OCI-LY7 (cell line): Measurements from ENCODE around the gene CERS6. TPM values are rescaled to one million over a fixed set of nuclear protein-coding genes. Genes with fewer than 3 reads are reported as not detected.

Source experiments
- BruUV-seq: library from RNA; stranded (reverse); fragments of 400-500 nt; replicated peaks from 2 replicates; lab custom pipeline; 2021; lab: Mats Ljungman, UMichigan
- CTCF ChIA-PET: fragments of 300-600 bp; sonication (Branson Sonifier 250); formaldehyde crosslinking; loops from one replicate; lab custom pipeline; 2022; ENCODE audit warnings: antibody characterized with exemption; ENCODE audit not compliant: unreplicated experiment; lab: Charles Lee
- POLR2A ChIA-PET: fragments of 300-600 bp; sonication (Branson Sonifier 250); formaldehyde crosslinking; loops from one replicate; lab custom pipeline; 2022; ENCODE audit warnings: antibody characterized with exemption; lab: Charles Lee
- DNase-seq: peaks from one replicate; pipeline ENCODE4 v3.0.0-alpha.2; 2015; ENCODE audit warnings: low spot score
- H2AFZ ChIP-seq: fragments of 200-600 bp; sonication (generic), shearing (Covaris generic); 2 replicates; pipeline ENCODE4 v1.6.1; 2014; ENCODE audit warnings: mild to moderate bottlenecking, antibody characterized with exemption, low read length, moderate library complexity
- H3K27ac ChIP-seq: fragments of 200-600 bp; sonication (generic); 2 replicates; pipeline ENCODE4 v1.5.1; 2014; ENCODE audit warnings: mixed run types, low read depth, mild to moderate bottlenecking, moderate library complexity, low read length, inconsistent platforms; ENCODE audit not compliant: poor library complexity, severe bottlenecking
- H3K36me3 ChIP-seq: fragments of 200-600 bp; sonication (generic); 2 replicates; pipeline ENCODE4 v1.6.1; 2014; ENCODE audit warnings: mild to moderate bottlenecking, antibody characterized with exemption, low read length, moderate library complexity, mixed read lengths; ENCODE audit not compliant: insufficient read depth
- H3K4me1 ChIP-seq: fragments of 200-600 bp; sonication (generic); 2 replicates; pipeline ENCODE4 v1.5.1; 2014; ENCODE audit warnings: mild to moderate bottlenecking, low read length; ENCODE audit not compliant: insufficient read depth, poor library complexity, severe bottlenecking
- H3K4me2 ChIP-seq: fragments of 200-600 bp; sonication (generic); 2 replicates; pipeline ENCODE4 v1.6.1; 2014; ENCODE audit warnings: mild to moderate bottlenecking, low read length
- H3K4me3 ChIP-seq: fragments of 200-600 bp; sonication (generic); 2 replicates; pipeline ENCODE4 v1.5.1; 2014; ENCODE audit warnings: mild to moderate bottlenecking, low read depth, low read length; ENCODE audit not compliant: poor library complexity, severe bottlenecking
- H3K79me2 ChIP-seq: fragments of 200-600 bp; sonication (generic); 2 replicates; pipeline ENCODE4 v1.6.1; 2016; ENCODE audit warnings: low read depth, mild to moderate bottlenecking, low read length, moderate library complexity, mixed read lengths; ENCODE audit not compliant: insufficient read depth
- H3K9me2 ChIP-seq: fragments of 200-600 bp; sonication (generic); 2 replicates; pipeline ENCODE4 v1.6.1; 2016; ENCODE audit warnings: mild to moderate bottlenecking, low read length, mixed read lengths; ENCODE audit not compliant: insufficient read depth
- H3K9me3 ChIP-seq: fragments of 200-600 bp; sonication (generic); 2 replicates; pipeline ENCODE4 v1.6.1; 2014; ENCODE audit warnings: mild to moderate bottlenecking, mixed run types, low read length, mixed read lengths
- H4K20me1 ChIP-seq: fragments of 200-600 bp; sonication (generic); 2 replicates; pipeline ENCODE4 v1.6.1; 2014; ENCODE audit warnings: mild to moderate bottlenecking, antibody characterized with exemption, low read length, moderate library complexity, mixed read lengths; ENCODE audit not compliant: insufficient read depth
- EZH2phosphoT487 ChIP-seq: fragments of 200-600 bp; sonication (generic); IDR thresholded peaks from 2 replicates; pipeline ENCODE4 v1.6.1; 2018; ENCODE audit warnings: low read depth, borderline replicate concordance, mild to moderate bottlenecking, mixed run types, antibody characterized with exemption, low read length, moderate library complexity, mixed read lengths
- intact Hi-C: fragments of 100-400 bp; cut with micrococcal nuclease; formaldehyde crosslinking; loops from one replicate; pipeline ENCODE4 v1.10.0; 2022; ENCODE audit not compliant: unreplicated experiment
- total RNA-seq, 2 experiments: library from RNA; depleted of rRNA in 1 of 2; stranded (reverse); fragments of >200 nt in 1 of 2; shearing (Covaris generic) in 1 of 2; gene quantifications; 2 replicates each; pipeline ENCODE4 v1.2.3, GENCODE V29; 2014 to 2022
- TF ChIP-seq, protein P1 (sequence below): fragments of 200-600 bp; sonication (generic); conservative IDR thresholded peaks from 2 replicates; pipeline ENCODE4 v1.5.1; 2014; ENCODE audit warnings: mild to moderate bottlenecking, antibody characterized with exemption, low read length, moderate library complexity, mixed read lengths

CERS6 gene
- total RNA-seq, 2 experiments from 2014 or later: 0.04 TPM; not detected in 1

DNA sequence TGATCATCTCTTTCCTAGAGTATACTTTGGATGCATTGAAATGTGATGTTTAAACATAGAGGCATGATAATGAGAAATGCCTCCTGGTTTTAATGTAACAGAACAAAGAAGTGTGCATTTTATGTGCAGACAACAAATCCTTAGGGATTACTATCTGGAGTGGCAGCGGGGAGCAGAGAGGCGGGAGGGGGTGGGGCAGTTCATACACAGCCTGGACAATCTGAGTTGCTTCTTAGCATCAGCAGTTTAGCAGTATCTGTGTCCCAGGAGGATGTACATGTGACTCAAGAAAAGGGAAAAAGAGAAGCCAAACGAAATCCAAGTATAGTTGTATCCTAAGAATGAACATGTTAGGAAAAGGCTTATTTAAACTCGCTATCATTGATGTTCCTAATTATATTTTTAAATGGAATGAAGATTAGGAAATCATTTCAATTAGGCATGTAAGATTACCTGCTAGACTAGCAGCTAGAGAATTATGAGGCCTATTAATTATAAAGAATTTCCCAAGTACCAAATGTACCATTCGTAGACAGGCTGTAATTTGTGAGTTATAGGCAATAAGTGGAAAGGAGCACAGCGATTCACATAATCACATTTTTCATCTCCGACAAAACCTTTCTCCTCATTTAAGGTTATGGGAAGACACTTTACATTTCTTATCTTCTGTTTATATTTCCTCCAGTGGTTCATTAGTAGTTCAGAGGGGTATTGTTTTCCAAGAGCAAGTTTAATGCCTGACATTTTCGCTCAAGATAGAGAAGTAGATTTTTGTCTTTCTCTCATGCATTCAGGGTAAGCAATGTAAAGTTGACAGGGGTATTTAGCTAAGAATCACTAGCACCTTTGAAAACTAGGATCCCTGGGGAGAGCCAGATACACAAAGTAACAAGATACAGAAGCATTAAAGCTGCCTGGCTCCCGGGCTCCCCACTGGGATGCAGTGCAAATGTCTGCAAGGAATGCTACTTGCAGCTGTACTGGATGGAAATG is 205.1 kb downstream of the CERS6 start:
- ChIA-PET POLR2A (no interaction called here), CTCF (no interaction called here)
- H3K36me3 ChIP-seq: no peaks in the 10 kb centered on the region
- H2AFZ ChIP-seq: no peak overlapping the region
- H3K79me2 ChIP-seq: no peaks in the 10 kb centered on the region
- DNase-seq: no peak
- no peak overlapping the region for H3K4me3 ChIP-seq
- no peaks in the 10 kb centered on the region for H3K4me1 ChIP-seq
- no TSS peak for BruUV-seq
- TF ChIP-seq EZH2phosphoT487: no peak
- TF ChIP-seq, protein P1, sequence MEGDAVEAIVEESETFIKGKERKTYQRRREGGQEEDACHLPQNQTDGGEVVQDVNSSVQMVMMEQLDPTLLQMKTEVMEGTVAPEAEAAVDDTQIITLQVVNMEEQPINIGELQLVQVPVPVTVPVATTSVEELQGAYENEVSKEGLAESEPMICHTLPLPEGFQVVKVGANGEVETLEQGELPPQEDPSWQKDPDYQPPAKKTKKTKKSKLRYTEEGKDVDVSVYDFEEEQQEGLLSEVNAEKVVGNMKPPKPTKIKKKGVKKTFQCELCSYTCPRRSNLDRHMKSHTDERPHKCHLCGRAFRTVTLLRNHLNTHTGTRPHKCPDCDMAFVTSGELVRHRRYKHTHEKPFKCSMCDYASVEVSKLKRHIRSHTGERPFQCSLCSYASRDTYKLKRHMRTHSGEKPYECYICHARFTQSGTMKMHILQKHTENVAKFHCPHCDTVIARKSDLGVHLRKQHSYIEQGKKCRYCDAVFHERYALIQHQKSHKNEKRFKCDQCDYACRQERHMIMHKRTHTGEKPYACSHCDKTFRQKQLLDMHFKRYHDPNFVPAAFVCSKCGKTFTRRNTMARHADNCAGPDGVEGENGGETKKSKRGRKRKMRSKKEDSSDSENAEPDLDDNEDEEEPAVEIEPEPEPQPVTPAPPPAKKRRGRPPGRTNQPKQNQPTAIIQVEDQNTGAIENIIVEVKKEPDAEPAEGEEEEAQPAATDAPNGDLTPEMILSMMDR: no peak
- intact Hi-C loops: no loop called here
- no peaks in the 10 kb centered on the region for H3K9me3 ChIP-seq
- no peak overlapping the region for H3K4me2 ChIP-seq
- H4K20me1 ChIP-seq: no peaks in the 10 kb centered on the region
- H3K9me2 ChIP-seq: no peaks in the 10 kb centered on the region
- no peak overlapping the region for H3K27ac ChIP-seq

DNA sequence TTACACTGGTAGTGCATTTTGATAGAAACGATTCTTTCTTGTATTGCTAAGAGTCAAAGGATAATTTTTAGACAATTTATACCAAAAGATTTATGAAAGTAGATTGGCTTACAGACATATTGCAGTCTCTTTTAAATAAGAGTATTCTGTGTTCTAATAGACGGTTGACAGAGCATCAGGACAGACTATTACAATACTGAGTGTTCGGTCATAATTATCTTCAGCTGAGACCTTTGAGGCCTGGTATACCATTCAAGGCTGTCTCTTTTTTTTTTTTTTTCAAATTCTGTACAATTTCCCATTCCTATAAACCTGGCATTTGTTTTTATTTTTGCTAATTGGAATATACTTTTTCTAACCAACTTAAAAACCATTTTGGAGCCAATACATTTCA is 205.8 kb downstream of the CERS6 start:
- Histone ChIP-seq H3K36me3 (no peaks in the 10 kb centered on the region), H3K4me1 (no peaks in the 10 kb centered on the region), H4K20me1 (no peaks in the 10 kb centered on the region), H3K4me3 (no peak overlapping the region), H2AFZ (no peak overlapping the region), H3K9me2 (no peaks in the 10 kb centered on the region), H3K27ac (no peak overlapping the region), H3K9me3 (no peaks in the 10 kb centered on the region), H3K79me2 (no peaks in the 10 kb centered on the region), H3K4me2 (no peak overlapping the region)
- intact Hi-C loops: no loop called here
- CTCF ChIA-PET: no interaction called here
- no peak for TF ChIP-seq EZH2phosphoT487
- TF ChIP-seq, protein P1: no peak
- no TSS peak for BruUV-seq
- POLR2A ChIA-PET: no interaction called here
- DNase-seq: no peak

DNA sequence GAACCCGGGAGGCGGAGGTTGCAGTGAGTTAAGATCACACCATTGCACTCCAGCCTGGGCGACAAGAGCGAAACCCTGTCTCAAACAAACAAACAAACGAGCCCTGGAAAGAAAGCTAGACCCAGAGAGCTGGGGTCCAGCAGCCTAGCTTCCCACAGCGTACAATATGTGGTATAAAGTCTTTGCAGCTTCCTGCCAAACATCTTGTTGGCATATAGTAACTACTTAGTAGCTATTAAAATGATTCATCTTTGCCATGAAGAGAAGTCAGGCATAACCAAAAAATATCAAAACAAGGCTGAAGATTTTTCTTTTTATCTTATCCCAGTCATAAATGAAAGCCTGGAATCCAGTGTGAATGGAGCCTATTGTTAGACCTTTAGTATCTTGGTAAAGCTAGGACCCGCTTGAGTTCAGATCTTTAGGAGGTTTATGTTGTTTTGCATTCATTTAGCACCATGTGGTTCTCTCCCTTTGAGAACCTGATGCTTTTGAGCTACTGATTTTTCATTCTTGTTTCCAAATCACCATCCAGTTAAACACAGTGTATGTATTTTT is 206.7 kb downstream of the CERS6 start:
- no peak overlapping the region for H2AFZ ChIP-seq
- no peaks in the 10 kb centered on the region for H3K36me3 ChIP-seq
- no TSS peak for BruUV-seq
- no peaks in the 10 kb centered on the region for H3K9me3 ChIP-seq
- TF ChIP-seq EZH2phosphoT487: no peak
- TF ChIP-seq, protein P1: no peak
- no peaks in the 10 kb centered on the region for H4K20me1 ChIP-seq
- DNase-seq: no peak
- intact Hi-C loops: no loop called here
- H3K4me2 ChIP-seq: no peak overlapping the region
- no peaks in the 10 kb centered on the region for H3K9me2 ChIP-seq
- H3K79me2 ChIP-seq: no peaks in the 10 kb centered on the region
- no peak overlapping the region for H3K27ac ChIP-seq
- H3K4me1 ChIP-seq: no peaks in the 10 kb centered on the region
- ChIA-PET CTCF (no interaction called here), POLR2A (interaction anchor here (0.5 to 0.9 kb wide), 3 partner anchors 10 to 1227 kb away, joined by 3 to 6 read pairs (median 3); no protein-coding TSS in a partner anchor)
- no peak overlapping the region for H3K4me3 ChIP-seq
